WTC11 (cell line): ENCODE results near the gene XPR1. TPM values are rescaled to one million over a fixed set of nuclear protein-coding genes. Genes with fewer than 3 reads are reported as not detected.
"Not testable (repeated sequence)": the region's sequence is repeated elsewhere in the genome, so short reads cannot be mapped to it uniquely, and the experiment has no call there.

Experiments
- ATAC-seq: fragments of 200-7000 bp; cut with Tn5 transposase; 2 replicates; pipeline ENCODE4 v1.10.0; 2021; ENCODE audit warnings: mild to moderate bottlenecking, moderate library complexity
- CTCF ChIA-PET: fragments of 300-600 bp; sonication (Branson Sonifier 250); formaldehyde crosslinking; loops from one replicate; lab custom pipeline; 2021; ENCODE audit warnings: antibody characterized with exemption; lab: Charles Lee
- POLR2A ChIA-PET: fragments of 350-600 bp; sonication (Branson Sonifier 250); formaldehyde crosslinking; loops from one replicate; lab custom pipeline; 2021; ENCODE audit warnings: antibody characterized with exemption; lab: Charles Lee
- DNase-seq: peaks from one replicate; pipeline ENCODE4 v3.0.0; 2021; ENCODE audit warnings: low spot score
- H3K27ac Mint-ChIP-seq: 2 replicates; pipeline ENCODE4 v1.8.0; 2021; ENCODE audit warnings: mixed read lengths
- H3K27me3 Mint-ChIP-seq: 2 replicates; pipeline ENCODE4 v1.8.0; 2021; ENCODE audit warnings: low read depth, mild to moderate bottlenecking, moderate library complexity, mixed read lengths
- H3K36me3 Mint-ChIP-seq: 2 replicates; pipeline ENCODE4 v1.8.0; 2021; ENCODE audit warnings: mixed read lengths
- H3K4me1 Mint-ChIP-seq: 2 replicates; pipeline ENCODE4 v1.8.0; 2022; ENCODE audit warnings: mixed read lengths
- H3K4me3 Mint-ChIP-seq: 2 replicates; pipeline ENCODE4 v1.8.0; 2021; ENCODE audit warnings: mild to moderate bottlenecking, moderate library complexity, mixed read lengths
- H3K9me3 Mint-ChIP-seq: 2 replicates; pipeline ENCODE4 v1.8.0; 2021; ENCODE audit warnings: mixed read lengths
- ATF1 ChIP-seq: sonication (generic); formaldehyde crosslinking; IDR thresholded peaks from 2 replicates; pipeline ENCODE4 v1.8.1; 2023; ENCODE audit warnings: mild to moderate bottlenecking, moderate library complexity, missing genetic modification reagents
- CBFB ChIP-seq: sonication (generic); formaldehyde crosslinking; IDR thresholded peaks from 2 replicates; pipeline ENCODE4 v1.8.1; 2022; ENCODE audit warnings: mild to moderate bottlenecking, low read depth, missing genetic modification reagents
- NFE2L1 ChIP-seq: sonication (generic); formaldehyde crosslinking; IDR thresholded peaks from 2 replicates; pipeline ENCODE4 v1.8.1; 2023; ENCODE audit warnings: missing genetic modification reagents
- SP1 ChIP-seq: sonication (generic); formaldehyde crosslinking; conservative IDR thresholded peaks from 2 replicates; pipeline ENCODE4 v1.8.1; 2022; ENCODE audit warnings: missing genetic modification reagents
- ZNF263 ChIP-seq: sonication (generic); formaldehyde crosslinking; IDR thresholded peaks from 2 replicates; pipeline ENCODE4 v1.8.1; 2022; ENCODE audit warnings: low read depth, mild to moderate bottlenecking, moderate library complexity, missing genetic modification reagents
- ZNF416 ChIP-seq: fragments of 250-450 bp; sonication (Bioruptor Pico); IDR thresholded peaks from 2 replicates; pipeline ENCODE4 v1.9.0; 2021; ENCODE audit warnings: mild to moderate bottlenecking, inconsistent platforms
- ZNF423 ChIP-seq: fragments of 250-450 bp; sonication (Bioruptor Pico); IDR thresholded peaks from 2 replicates; pipeline ENCODE4 v2.1.2; 2022; ENCODE audit warnings: mild to moderate bottlenecking, moderate library complexity
- total RNA-seq: library from RNA; stranded (reverse); gene quantifications from 3 replicates; pipeline ENCODE4 v1.2.3, GENCODE V29; 2021
- TF ChIP-seq, protein P1 (sequence below): sonication (generic); formaldehyde crosslinking; IDR thresholded peaks from 2 replicates; pipeline ENCODE4 v1.8.0; 2022; ENCODE audit warnings: missing genetic modification reagents
- TF ChIP-seq, protein P2 (sequence below): fragments of 250-450 bp; sonication (Bioruptor Pico); IDR thresholded peaks from 2 replicates; pipeline ENCODE4 v1.9.0; 2021; ENCODE audit warnings: mild to moderate bottlenecking
- TF ChIP-seq, protein P3 (sequence below): sonication (generic); formaldehyde crosslinking; IDR thresholded peaks from 2 replicates; pipeline ENCODE4 v1.8.1; 2023; ENCODE audit warnings: mild to moderate bottlenecking, missing genetic modification reagents
- TF ChIP-seq, protein P4 (sequence below): fragments of 250-450 bp; sonication (Bioruptor Pico); IDR thresholded peaks from 2 replicates; pipeline ENCODE4 v1.9.0; 2021; ENCODE audit warnings: mild to moderate bottlenecking, borderline replicate concordance
- TF ChIP-seq, protein P5 (sequence below): fragments of 250-450 bp; sonication (Bioruptor Pico); IDR thresholded peaks from 2 replicates; pipeline ENCODE4 v1.9.0; 2021; ENCODE audit warnings: mild to moderate bottlenecking
- TF ChIP-seq, protein P6 (sequence below): sonication (generic); formaldehyde crosslinking; IDR thresholded peaks from 2 replicates; pipeline ENCODE4 v1.8.1; 2022; ENCODE audit warnings: mild to moderate bottlenecking, missing genetic modification reagents, moderate library complexity, borderline replicate concordance
- TF ChIP-seq, protein P7 (sequence below): fragments of 250-450 bp; sonication (Bioruptor Pico); conservative IDR thresholded peaks from 2 replicates; pipeline ENCODE4 v1.9.0; 2021; ENCODE audit warnings: mild to moderate bottlenecking

Gene XPR1
- total RNA-seq, 1 experiment from 2014 or later = 34.6 TPM

DNA sequence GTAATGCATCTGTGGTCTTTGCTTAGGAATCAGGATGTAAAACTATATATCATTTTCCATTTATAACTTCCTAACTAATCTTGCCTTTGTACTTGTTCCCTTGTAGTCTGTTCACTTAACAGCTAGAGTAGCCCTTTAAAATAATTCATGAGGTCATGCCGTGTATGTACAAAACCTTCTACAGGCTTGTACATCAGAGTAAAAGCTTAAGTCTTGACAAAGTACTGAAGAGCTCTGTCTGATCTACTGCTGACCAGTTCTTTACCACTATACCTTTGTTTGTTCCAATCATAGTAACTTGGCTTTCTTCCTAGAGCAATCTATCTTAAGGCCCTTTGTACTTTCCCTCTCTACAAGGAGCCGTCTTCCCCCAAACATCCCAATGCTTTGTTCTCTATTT is 190.1 kb downstream of the XPR1 start (continued):
- TF ChIP-seq, protein P1, sequence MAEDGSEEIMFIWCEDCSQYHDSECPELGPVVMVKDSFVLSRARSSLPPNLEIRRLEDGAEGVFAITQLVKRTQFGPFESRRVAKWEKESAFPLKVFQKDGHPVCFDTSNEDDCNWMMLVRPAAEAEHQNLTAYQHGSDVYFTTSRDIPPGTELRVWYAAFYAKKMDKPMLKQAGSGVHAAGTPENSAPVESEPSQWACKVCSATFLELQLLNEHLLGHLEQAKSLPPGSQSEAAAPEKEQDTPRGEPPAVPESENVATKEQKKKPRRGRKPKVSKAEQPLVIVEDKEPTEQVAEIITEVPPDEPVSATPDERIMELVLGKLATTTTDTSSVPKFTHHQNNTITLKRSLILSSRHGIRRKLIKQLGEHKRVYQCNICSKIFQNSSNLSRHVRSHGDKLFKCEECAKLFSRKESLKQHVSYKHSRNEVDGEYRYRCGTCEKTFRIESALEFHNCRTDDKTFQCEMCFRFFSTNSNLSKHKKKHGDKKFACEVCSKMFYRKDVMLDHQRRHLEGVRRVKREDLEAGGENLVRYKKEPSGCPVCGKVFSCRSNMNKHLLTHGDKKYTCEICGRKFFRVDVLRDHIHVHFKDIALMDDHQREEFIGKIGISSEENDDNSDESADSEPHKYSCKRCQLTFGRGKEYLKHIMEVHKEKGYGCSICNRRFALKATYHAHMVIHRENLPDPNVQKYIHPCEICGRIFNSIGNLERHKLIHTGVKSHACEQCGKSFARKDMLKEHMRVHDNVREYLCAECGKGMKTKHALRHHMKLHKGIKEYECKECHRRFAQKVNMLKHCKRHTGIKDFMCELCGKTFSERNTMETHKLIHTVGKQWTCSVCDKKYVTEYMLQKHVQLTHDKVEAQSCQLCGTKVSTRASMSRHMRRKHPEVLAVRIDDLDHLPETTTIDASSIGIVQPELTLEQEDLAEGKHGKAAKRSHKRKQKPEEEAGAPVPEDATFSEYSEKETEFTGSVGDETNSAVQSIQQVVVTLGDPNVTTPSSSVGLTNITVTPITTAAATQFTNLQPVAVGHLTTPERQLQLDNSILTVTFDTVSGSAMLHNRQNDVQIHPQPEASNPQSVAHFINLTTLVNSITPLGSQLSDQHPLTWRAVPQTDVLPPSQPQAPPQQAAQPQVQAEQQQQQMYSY (CRISPR knock-in tag) = no peak
- TF ChIP-seq, protein P2, sequence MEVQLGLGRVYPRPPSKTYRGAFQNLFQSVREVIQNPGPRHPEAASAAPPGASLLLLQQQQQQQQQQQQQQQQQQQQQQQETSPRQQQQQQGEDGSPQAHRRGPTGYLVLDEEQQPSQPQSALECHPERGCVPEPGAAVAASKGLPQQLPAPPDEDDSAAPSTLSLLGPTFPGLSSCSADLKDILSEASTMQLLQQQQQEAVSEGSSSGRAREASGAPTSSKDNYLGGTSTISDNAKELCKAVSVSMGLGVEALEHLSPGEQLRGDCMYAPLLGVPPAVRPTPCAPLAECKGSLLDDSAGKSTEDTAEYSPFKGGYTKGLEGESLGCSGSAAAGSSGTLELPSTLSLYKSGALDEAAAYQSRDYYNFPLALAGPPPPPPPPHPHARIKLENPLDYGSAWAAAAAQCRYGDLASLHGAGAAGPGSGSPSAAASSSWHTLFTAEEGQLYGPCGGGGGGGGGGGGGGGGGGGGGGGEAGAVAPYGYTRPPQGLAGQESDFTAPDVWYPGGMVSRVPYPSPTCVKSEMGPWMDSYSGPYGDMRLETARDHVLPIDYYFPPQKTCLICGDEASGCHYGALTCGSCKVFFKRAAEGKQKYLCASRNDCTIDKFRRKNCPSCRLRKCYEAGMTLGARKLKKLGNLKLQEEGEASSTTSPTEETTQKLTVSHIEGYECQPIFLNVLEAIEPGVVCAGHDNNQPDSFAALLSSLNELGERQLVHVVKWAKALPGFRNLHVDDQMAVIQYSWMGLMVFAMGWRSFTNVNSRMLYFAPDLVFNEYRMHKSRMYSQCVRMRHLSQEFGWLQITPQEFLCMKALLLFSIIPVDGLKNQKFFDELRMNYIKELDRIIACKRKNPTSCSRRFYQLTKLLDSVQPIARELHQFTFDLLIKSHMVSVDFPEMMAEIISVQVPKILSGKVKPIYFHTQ = no peak
- no peak for TF ChIP-seq ZNF263
- TF ChIP-seq, protein P3, sequence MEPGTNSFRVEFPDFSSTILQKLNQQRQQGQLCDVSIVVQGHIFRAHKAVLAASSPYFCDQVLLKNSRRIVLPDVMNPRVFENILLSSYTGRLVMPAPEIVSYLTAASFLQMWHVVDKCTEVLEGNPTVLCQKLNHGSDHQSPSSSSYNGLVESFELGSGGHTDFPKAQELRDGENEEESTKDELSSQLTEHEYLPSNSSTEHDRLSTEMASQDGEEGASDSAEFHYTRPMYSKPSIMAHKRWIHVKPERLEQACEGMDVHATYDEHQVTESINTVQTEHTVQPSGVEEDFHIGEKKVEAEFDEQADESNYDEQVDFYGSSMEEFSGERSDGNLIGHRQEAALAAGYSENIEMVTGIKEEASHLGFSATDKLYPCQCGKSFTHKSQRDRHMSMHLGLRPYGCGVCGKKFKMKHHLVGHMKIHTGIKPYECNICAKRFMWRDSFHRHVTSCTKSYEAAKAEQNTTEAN (CRISPR knock-in tag) = no peak
- TF ChIP-seq, protein P4, sequence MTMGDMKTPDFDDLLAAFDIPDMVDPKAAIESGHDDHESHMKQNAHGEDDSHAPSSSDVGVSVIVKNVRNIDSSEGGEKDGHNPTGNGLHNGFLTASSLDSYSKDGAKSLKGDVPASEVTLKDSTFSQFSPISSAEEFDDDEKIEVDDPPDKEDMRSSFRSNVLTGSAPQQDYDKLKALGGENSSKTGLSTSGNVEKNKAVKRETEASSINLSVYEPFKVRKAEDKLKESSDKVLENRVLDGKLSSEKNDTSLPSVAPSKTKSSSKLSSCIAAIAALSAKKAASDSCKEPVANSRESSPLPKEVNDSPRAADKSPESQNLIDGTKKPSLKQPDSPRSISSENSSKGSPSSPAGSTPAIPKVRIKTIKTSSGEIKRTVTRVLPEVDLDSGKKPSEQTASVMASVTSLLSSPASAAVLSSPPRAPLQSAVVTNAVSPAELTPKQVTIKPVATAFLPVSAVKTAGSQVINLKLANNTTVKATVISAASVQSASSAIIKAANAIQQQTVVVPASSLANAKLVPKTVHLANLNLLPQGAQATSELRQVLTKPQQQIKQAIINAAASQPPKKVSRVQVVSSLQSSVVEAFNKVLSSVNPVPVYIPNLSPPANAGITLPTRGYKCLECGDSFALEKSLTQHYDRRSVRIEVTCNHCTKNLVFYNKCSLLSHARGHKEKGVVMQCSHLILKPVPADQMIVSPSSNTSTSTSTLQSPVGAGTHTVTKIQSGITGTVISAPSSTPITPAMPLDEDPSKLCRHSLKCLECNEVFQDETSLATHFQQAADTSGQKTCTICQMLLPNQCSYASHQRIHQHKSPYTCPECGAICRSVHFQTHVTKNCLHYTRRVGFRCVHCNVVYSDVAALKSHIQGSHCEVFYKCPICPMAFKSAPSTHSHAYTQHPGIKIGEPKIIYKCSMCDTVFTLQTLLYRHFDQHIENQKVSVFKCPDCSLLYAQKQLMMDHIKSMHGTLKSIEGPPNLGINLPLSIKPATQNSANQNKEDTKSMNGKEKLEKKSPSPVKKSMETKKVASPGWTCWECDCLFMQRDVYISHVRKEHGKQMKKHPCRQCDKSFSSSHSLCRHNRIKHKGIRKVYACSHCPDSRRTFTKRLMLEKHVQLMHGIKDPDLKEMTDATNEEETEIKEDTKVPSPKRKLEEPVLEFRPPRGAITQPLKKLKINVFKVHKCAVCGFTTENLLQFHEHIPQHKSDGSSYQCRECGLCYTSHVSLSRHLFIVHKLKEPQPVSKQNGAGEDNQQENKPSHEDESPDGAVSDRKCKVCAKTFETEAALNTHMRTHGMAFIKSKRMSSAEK = no peak

DNA sequence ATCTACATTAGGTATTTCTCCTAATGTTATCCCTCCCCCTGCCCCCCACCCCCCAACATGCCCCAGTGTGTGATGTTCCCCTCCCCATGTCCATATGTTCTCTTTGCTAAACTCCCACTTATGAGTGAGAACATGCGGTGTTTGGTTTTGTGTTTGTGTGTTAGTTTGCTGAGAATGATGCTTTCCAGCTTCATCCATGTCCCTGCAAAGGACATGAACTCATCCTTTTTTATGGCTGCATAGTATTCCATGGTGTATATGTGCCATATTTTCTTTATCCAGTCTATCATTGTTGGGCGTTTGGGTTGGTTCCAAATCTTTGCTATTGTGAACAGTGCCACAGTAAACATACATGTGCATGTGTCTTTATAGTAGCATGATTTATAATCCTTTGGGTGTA is 199.7 kb downstream of the XPR1 start:
- H3K27me3 Mint-ChIP-seq, CTCF ChIA-PET, POLR2A ChIA-PET, ATAC-seq, H3K4me3 Mint-ChIP-seq, H3K27ac Mint-ChIP-seq, DNase-seq: not testable (repeated sequence)
- Mint-ChIP-seq H3K36me3 (peaks cover 34% of the 10 kb centered on the region), H3K9me3 (peaks cover 24% of the 10 kb centered on the region), H3K4me1 (peaks cover 14% of the 10 kb centered on the region)

DNA sequence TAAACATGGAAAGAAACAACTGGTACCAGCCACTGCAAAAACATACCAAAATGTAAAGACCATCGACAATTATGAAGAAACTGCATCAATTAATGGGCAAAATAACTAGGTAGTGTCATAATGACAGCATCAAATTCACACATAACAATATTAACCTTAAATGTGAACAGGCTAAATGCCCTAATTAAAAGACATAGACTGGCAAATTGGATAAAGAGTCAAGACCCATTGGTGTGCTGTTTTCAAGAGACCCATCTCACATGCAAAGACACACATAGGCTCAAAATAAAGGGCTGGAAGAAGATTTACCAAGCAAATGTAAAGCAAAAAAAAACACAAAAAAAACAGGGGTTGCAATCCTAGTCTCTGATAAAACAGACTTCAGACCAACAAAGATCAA is 201.4 kb downstream of the XPR1 start:
- H3K27me3 Mint-ChIP-seq, ATAC-seq, CTCF ChIA-PET, POLR2A ChIA-PET, H3K4me3 Mint-ChIP-seq, DNase-seq, H3K27ac Mint-ChIP-seq: not testable (repeated sequence)
- Mint-ChIP-seq H3K4me1 (peaks cover 30% of the 10 kb centered on the region), H3K9me3 (peaks cover 24% of the 10 kb centered on the region), H3K36me3 (peaks cover 36% of the 10 kb centered on the region)

DNA sequence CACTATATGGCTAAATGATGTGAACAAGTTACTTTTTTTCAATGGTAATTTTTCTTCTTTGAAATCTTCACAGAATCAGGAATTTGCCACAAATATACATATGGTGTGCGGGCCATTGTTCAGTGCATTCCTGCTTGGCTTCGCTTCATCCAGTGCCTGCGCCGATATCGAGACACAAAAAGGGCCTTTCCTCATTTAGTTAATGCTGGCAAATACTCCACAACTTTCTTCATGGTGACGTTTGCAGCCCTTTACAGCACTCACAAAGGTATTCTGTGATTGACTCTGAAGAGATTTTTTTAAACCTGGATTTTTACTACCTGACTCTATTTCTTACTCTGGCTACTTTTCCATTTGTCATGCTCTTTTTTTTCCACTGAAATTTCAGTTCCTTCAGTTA is 204.6 kb downstream of the XPR1 start:
- H3K36me3 Mint-ChIP-seq = peaks cover 37% of the 10 kb centered on the region
- POLR2A ChIA-PET = no interaction called here
- no peak for DNase-seq
- TF ChIP-seq, protein P5, sequence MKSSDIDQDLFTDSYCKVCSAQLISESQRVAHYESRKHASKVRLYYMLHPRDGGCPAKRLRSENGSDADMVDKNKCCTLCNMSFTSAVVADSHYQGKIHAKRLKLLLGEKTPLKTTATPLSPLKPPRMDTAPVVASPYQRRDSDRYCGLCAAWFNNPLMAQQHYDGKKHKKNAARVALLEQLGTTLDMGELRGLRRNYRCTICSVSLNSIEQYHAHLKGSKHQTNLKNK = no peak
- TF ChIP-seq SP1 (CRISPR knock-in tag) (no peak), NFE2L1 (CRISPR knock-in tag) (no peak), ZNF263 (no peak), CBFB (CRISPR knock-in tag) (no peak), ZNF416 (CRISPR knock-in tag) (no peak), ZNF423 (CRISPR knock-in tag) (no peak), ATF1 (CRISPR knock-in tag) (no peak)
- TF ChIP-seq, protein P6, sequence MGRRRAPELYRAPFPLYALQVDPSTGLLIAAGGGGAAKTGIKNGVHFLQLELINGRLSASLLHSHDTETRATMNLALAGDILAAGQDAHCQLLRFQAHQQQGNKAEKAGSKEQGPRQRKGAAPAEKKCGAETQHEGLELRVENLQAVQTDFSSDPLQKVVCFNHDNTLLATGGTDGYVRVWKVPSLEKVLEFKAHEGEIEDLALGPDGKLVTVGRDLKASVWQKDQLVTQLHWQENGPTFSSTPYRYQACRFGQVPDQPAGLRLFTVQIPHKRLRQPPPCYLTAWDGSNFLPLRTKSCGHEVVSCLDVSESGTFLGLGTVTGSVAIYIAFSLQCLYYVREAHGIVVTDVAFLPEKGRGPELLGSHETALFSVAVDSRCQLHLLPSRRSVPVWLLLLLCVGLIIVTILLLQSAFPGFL (CRISPR knock-in tag) = no peak
- TF ChIP-seq, protein P7, sequence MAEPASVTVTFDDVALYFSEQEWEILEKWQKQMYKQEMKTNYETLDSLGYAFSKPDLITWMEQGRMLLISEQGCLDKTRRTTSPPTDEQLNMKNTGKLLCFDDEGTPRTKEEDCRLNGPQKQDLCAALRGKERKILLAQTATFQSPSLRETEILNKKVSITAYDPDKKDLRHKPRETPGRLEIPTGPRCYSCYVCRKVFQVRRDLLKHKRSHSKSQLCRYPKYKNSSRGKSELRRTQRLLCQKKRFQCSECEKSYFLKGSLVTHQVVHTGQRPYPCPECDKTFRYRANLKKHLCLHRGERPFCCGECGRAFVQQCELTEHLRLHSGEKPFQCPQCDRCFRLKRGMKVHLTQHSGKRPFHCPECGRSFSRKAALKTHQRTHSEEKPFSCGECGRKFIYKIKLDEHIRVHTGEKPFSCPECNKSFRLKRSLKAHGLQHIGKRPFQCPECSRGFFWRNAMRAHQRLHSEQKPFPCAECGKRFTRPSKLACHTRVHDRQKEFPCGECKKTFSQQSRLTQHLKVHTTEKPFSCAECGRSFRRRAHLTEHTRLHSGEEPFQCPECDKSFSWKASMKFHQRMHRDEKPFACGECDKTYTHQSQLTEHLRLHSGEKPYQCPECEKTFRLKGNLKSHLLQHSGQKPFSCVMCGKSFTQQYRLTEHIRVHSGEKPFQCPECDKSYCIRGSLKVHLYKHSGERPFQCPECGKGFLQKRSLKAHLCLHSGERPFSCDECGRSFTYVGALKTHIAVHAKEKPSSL = no peak

More for the DNA sequence above, 204.6 kb downstream of the XPR1 start:
- no peak overlapping the region; the same call in 1 of the 2 replicates for H3K4me3 Mint-ChIP-seq
- no peak for ATAC-seq
- H3K9me3 Mint-ChIP-seq = peaks cover 30% of the 10 kb centered on the region
- H3K27me3 Mint-ChIP-seq = no peaks in the 10 kb centered on the region
- peak overlapping the region; percentile 15; the same call in 1 of the 2 replicates for H3K27ac Mint-ChIP-seq
- H3K4me1 Mint-ChIP-seq = peaks cover 28% of the 10 kb centered on the region
- CTCF ChIA-PET = no interaction called here
